ENCODE measurements around the gene MPG.
"Not testable (repeated sequence)": the region's sequence is repeated elsewhere in the genome, so short reads cannot be mapped to it uniquely, and the experiment has no call there.

Gene MPG

DNA sequence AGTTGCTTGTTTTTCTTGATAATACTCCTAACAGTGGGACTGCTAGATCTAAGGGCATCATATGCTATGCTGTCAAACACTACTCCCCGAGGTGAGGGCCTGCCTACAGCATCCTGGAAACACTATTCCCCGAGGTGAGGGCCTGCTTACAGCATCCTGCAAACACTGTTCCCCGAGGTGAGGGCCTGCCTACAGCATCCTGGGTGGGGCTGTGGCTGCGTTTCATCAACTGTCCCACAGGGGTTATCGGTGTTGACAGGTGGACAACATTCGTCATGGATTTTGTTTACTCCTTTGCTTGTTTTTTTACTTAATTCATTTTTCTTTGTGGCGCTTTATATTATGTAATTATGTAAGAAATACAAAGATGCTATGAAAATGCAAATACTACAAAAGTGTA lies 38.0 kb downstream of the MPG start:
- Mint-ChIP-seq H3K27ac (no peak overlapping the region), H3K4me3 (no peak overlapping the region), H3K27me3 (ENCODE audit: low read depth) (no peaks in the 10 kb centered on the region), H3K9me3 (no peaks in the 10 kb centered on the region), H3K4me1 (ENCODE audit: low read depth) (peaks cover 6% of the 10 kb centered on the region), H3K36me3 (ENCODE audit: low read depth) (peaks cover 7% of the 10 kb centered on the region)
- DNase-seq (ENCODE audit: low spot score), result no peak

GRCh38 chr16:117379-118365 lies 39.6 kb downstream of the MPG start:
- H3K27ac Mint-ChIP-seq, result no peak overlapping the region
- H3K27me3 Mint-ChIP-seq (ENCODE audit: low read depth), result no peaks in the 10 kb centered on the region
- peaks cover 4% of the 10 kb centered on the region for H3K36me3 Mint-ChIP-seq (ENCODE audit: low read depth)
- peaks cover 6% of the 10 kb centered on the region for H3K4me1 Mint-ChIP-seq (ENCODE audit: low read depth)
- no peaks in the 10 kb centered on the region for H3K9me3 Mint-ChIP-seq
- H3K4me3 Mint-ChIP-seq, result no peak overlapping the region
- DNase-seq (ENCODE audit: low spot score), result peak; percentile 26

GRCh38 chr16:118857-119256 lies 40.8 kb downstream of the MPG start:
- Mint-ChIP-seq H3K27me3 (ENCODE audit: low read depth) (no peaks in the 10 kb centered on the region), H3K4me1 (ENCODE audit: low read depth) (peaks cover under 1% of the 10 kb centered on the region), H3K4me3 (no peak overlapping the region), H3K36me3 (ENCODE audit: low read depth) (peaks cover 10% of the 10 kb centered on the region), H3K27ac (no peak overlapping the region), H3K9me3 (no peaks in the 10 kb centered on the region)
- no peak for DNase-seq (ENCODE audit: low spot score)

- no peaks in the 10 kb centered on the region for H3K4me1 Mint-ChIP-seq (ENCODE audit: low read depth)
- H3K4me3 Mint-ChIP-seq, result no peak overlapping the region
- H3K36me3 Mint-ChIP-seq (ENCODE audit: low read depth), result peaks cover 10% of the 10 kb centered on the region
- H3K9me3 Mint-ChIP-seq, result no peaks in the 10 kb centered on the region
- no peaks in the 10 kb centered on the region for H3K27me3 Mint-ChIP-seq (ENCODE audit: low read depth)
- no peak overlapping the region for H3K27ac Mint-ChIP-seq
- DNase-seq (ENCODE audit: low spot score), result no peak
Measured at GRCh38 chr16:119295-119694, 41.3 kb downstream of the MPG start.

DNA sequence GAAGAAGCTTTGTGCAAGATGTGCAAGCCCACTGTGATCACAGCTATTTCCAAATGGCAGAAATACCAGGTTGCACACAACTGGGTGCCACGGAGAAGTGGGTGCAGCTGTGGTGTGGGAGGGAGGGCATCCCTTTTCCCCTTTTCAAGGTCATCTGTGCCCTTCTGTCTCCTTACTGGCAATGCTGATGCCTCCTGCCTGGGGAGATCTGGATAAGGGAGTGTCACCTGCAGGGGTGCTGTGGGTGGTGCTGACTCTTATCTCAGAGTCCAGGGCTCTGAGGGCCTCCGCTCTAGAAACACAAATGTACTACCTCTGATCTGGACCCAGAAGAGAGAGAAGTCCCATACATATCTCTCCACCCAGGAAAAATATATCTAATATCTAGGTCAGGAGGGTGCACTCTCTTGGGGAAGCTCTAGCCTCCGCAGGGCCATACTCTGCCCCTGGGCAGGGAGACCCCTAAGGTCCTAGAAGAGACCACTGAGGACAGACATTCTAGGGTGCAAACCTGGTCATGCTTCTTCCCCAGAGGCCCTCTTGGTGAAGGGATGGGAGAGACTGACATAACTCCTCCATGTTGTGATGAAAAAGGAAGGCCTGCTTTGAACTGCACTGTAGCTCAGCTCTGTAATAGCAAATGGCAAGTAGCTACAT lies 41.9 kb downstream of the MPG start:
- no peak for DNase-seq (ENCODE audit: low spot score)
- no peak overlapping the region for H3K27ac Mint-ChIP-seq
- H3K36me3 Mint-ChIP-seq (ENCODE audit: low read depth), result peaks cover 10% of the 10 kb centered on the region

DNA sequence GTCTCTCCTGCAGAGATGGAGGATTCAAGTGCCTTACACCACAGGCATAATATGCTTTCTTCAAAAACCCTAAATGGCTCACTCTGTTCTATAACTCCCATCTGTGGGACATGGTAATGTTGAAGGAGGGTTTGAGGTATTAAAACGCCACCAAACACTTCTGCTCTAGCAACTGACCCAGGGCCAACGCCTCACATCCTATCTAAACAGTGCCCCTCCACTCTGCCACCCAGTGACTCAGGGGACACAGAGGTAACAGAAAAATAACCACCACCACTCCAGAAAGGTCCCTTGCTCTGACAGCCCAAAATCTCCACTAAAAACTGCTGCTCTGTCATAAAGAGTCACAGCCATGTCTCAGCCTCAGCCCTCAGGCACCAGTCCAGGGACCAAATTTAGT lies 42.7 kb downstream of the MPG start:
- no peaks in the 10 kb centered on the region for H3K27me3 Mint-ChIP-seq (ENCODE audit: low read depth)
- H3K9me3 Mint-ChIP-seq, result no peaks in the 10 kb centered on the region
- peaks cover under 1% of the 10 kb centered on the region for H3K4me1 Mint-ChIP-seq (ENCODE audit: low read depth)
- H3K4me3 Mint-ChIP-seq, result no peak overlapping the region
- no peak for DNase-seq (ENCODE audit: low spot score)
- H3K27ac Mint-ChIP-seq, result no peak overlapping the region
- H3K36me3 Mint-ChIP-seq (ENCODE audit: low read depth), result peaks cover 10% of the 10 kb centered on the region

More for the DNA sequence above, 41.9 kb downstream of the MPG start:
- Mint-ChIP-seq H3K9me3 (no peaks in the 10 kb centered on the region), H3K4me1 (ENCODE audit: low read depth) (no peaks in the 10 kb centered on the region), H3K27me3 (ENCODE audit: low read depth) (no peaks in the 10 kb centered on the region), H3K4me3 (no peak overlapping the region)

DNA sequence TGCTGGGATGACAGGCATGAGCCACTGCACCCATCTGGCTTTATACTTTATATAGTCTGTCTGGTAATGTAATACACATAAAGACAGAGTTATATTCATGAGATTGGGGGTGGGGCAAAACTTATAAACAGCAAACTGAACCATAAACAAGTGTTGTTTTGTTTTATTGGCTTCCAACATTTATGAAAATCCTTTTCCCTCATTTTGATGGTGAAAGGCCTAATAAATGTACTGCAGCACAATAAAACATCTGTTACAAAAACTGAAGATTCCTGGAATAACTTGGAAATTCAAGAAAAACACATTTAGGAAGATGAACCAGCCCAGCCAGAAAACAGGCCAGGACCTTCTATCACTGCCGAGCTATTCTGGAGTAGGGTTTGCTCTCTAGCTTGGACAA lies 44.3 kb downstream of the MPG start:
- Mint-ChIP-seq H3K27ac (no peak overlapping the region), H3K9me3 (no peaks in the 10 kb centered on the region), H3K4me1 (ENCODE audit: low read depth) (peaks cover 2% of the 10 kb centered on the region), H3K27me3 (ENCODE audit: low read depth) (no peaks in the 10 kb centered on the region), H3K4me3 (no peak overlapping the region), H3K36me3 (ENCODE audit: low read depth) (peaks cover 6% of the 10 kb centered on the region)
- DNase-seq (ENCODE audit: low spot score), result no peak

GRCh38 chr16:123558-124350 lies 45.7 kb downstream of the MPG start:
- H3K36me3 Mint-ChIP-seq (ENCODE audit: low read depth); H3K27me3 Mint-ChIP-seq (ENCODE audit: low read depth); H3K27ac Mint-ChIP-seq; H3K4me1 Mint-ChIP-seq (ENCODE audit: low read depth); DNase-seq (ENCODE audit: low spot score); H3K4me3 Mint-ChIP-seq; H3K9me3 Mint-ChIP-seq: not testable (repeated sequence)

DNA sequence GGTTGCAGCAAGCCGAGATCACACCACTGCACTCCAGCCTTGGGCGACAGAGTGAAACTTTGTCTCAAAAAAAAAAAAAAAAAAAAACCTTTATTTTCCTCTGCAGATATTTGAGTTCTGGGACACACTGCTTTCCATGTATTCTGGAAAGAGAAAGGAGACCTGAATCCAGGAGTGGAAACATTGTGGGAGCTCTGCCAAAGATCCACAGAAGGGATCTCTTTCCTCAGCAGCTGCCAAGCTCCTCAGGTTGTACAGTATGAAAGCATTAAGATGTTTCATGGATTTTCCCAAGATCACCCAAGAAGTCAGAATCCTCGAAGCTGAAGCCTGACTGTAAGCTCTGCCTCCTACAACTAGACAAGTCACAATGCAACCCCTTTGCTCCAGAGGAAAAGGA lies 47.0 kb downstream of the MPG start:
- Mint-ChIP-seq H3K9me3 (no peaks in the 10 kb centered on the region), H3K4me1 (ENCODE audit: low read depth) (peaks cover 12% of the 10 kb centered on the region), H3K27ac (no peak overlapping the region), H3K36me3 (ENCODE audit: low read depth) (peaks cover 6% of the 10 kb centered on the region), H3K27me3 (ENCODE audit: low read depth) (no peaks in the 10 kb centered on the region), H3K4me3 (no peak overlapping the region)
- DNase-seq (ENCODE audit: low spot score), result no peak

DNA sequence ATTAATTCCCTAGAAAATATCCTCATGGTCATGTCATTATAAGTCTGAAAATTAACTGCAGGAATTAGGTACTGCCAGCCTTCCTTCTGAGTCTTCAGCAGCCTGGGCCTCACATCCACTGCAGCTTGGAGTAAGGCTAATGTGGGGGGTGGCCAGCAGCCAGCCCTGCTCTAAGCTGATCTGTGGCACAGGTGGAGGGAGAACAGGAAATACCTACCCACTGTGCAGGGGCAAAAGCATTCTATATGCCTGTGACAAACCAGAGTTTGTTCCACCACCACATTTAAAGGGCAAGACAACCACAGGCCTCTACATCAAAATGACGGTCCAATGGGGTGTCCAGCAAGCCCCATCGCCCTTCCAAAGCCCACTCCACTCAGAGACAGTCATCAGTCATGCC lies 51.0 kb downstream of the MPG start:
- H3K27ac Mint-ChIP-seq, result peak overlapping the region; percentile 36
- H3K4me1 Mint-ChIP-seq (ENCODE audit: low read depth), result peaks cover 23% of the 10 kb centered on the region
- no peaks in the 10 kb centered on the region for H3K36me3 Mint-ChIP-seq (ENCODE audit: low read depth)
- no peak for DNase-seq (ENCODE audit: low spot score)
- no peaks in the 10 kb centered on the region for H3K27me3 Mint-ChIP-seq (ENCODE audit: low read depth)
- H3K9me3 Mint-ChIP-seq, result no peaks in the 10 kb centered on the region
- H3K4me3 Mint-ChIP-seq, result no peak overlapping the region

GRCh38 chr16:130533-131173 lies 52.6 kb downstream of the MPG start:
- no peak overlapping the region for H3K27ac Mint-ChIP-seq
- no peaks in the 10 kb centered on the region for H3K9me3 Mint-ChIP-seq
- no peak for DNase-seq (ENCODE audit: low spot score)
- peaks cover 30% of the 10 kb centered on the region for H3K4me1 Mint-ChIP-seq (ENCODE audit: low read depth)
- no peaks in the 10 kb centered on the region for H3K27me3 Mint-ChIP-seq (ENCODE audit: low read depth)
- H3K36me3 Mint-ChIP-seq (ENCODE audit: low read depth), result peaks cover 2% of the 10 kb centered on the region
- H3K4me3 Mint-ChIP-seq, result no peak overlapping the region

DNA sequence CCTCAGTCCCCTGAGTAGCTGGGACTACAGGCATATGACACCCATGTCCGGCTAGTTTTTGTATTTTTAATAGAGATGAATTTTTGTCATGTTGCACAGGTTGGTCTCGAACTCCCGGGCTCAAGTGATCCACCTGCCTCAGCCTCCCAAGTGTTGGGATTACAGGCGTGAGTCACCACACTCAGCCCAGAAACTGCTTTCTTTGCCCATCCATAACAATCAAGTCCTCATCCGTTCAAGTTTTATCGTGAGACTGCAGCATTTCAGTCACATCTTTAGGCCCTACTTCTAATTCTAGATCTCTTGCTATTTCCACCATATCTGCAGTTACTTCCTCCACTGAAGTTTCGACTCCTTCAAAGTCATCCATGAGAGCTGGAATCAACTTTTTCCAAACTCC lies 54.1 kb downstream of the MPG start:
- H3K27ac Mint-ChIP-seq, result no peak overlapping the region
- H3K27me3 Mint-ChIP-seq (ENCODE audit: low read depth), result no peaks in the 10 kb centered on the region
- peaks cover 35% of the 10 kb centered on the region for H3K4me1 Mint-ChIP-seq (ENCODE audit: low read depth)
- DNase-seq (ENCODE audit: low spot score), result no peak
- H3K36me3 Mint-ChIP-seq (ENCODE audit: low read depth), result peaks cover 5% of the 10 kb centered on the region
- H3K9me3 Mint-ChIP-seq, result no peaks in the 10 kb centered on the region
- H3K4me3 Mint-ChIP-seq, result no peak overlapping the region

DNA sequence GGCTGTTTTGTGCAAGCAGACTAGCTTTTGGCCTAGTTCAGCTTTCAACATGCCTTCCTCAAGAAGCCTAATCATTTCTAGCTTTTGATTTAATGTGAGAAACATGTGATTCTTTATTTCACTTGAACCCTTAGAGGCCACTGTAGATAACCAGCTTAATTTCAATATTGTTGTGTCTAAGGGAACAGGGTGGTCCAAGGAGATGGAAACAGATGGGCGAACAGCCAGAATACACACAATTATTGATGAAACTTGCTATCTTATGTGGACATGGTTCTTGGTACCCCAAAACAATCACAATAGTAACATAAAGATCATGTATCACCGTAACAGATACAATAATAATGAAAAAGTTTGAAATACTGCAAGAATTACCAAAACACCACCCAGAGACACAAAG lies 55.7 kb downstream of the MPG start:
- no peak for DNase-seq (ENCODE audit: low spot score)
- Mint-ChIP-seq H3K27me3 (ENCODE audit: low read depth) (no peaks in the 10 kb centered on the region), H3K27ac (no peak overlapping the region), H3K4me1 (ENCODE audit: low read depth) (peaks cover 35% of the 10 kb centered on the region), H3K36me3 (ENCODE audit: low read depth) (peaks cover 5% of the 10 kb centered on the region), H3K9me3 (no peaks in the 10 kb centered on the region), H3K4me3 (no peak overlapping the region)
